HG03064 (cell line): Measurements from ENCODE around the gene SLC2A5.
"Not testable (repeated sequence)": the region's sequence is repeated elsewhere in the genome, so short reads cannot be mapped to it uniquely, and the experiment has no call there.

Experiments used
- ATAC-seq: cut with Tn5 transposase; IDR thresholded peaks from one replicate; pipeline ENCODE4 v1.9.1; 2021; ENCODE audit warnings: low read depth; ENCODE audit not compliant: unreplicated experiment

SLC2A5 gene

DNA sequence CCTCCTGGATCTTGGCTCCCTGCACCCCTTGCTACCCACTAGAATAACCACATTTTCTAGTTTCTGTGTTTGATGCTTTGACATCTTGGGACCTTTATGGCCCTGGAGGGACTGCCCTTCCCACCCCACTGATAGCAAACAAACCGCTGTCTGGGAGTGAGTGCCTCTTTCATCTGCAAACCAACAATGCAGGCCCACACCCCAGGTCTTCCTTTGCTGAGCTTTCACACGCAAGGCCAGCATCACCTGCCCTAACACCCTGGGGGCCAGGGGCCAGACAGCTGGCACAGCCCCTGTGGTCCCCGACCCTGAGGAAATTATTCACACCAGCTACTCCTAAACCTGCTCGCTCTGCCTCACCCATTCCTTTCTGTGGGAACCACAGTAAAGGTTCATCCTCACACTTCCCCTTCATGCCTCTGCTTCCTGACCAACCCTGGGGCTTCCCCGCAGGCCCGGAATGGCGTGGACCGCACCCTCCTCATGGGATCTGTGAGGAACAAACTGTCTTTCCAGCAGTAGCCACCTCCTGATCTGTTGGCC lies 58.6 kb downstream of the SLC2A5 start:
- no peak for ATAC-seq

DNA sequence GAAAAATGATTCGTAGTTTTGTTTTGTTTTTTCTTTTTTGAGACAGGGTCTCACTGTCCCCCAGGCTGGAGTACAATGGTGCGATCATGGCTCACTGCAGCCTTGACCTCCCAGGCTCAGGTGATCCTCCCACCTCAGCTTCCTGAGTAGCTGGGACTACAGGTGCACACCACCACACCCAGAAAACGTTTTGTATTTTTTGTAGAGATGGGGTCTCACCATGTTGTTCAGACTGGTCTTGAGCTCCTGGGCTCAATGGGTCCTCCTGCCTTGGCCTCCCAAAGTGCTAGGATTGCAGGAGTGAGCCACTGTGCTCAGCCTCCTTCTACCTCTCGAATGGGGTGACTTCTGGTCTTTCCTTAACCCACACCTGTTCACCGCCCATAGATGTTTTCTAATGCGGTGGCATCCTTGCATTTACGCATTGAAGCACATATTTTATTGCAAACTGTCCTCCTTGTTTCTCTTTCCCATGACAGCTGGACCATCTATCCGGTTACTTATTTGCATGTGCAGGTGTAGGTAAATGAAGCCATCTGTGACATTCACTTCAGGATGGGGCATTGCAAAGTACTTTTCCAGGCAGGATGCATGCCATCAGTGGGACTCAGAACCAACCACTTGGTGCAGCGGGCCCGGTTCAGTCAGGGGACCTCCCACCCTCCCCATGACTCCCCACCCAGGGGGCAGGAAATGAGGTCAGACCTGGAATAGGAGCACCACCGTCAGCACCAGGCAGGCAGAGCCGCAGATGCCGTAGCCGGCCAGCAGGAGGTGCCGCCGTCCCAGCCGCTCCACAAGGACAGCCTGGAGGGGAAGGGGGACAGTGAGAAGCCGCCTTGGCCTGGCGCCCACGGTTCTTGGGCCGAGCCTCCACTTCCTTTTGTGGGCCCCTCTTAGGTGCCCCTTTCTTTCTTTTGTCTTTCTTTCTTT lies 59.7 kb downstream of the SLC2A5 start:
- no peak for ATAC-seq

DNA sequence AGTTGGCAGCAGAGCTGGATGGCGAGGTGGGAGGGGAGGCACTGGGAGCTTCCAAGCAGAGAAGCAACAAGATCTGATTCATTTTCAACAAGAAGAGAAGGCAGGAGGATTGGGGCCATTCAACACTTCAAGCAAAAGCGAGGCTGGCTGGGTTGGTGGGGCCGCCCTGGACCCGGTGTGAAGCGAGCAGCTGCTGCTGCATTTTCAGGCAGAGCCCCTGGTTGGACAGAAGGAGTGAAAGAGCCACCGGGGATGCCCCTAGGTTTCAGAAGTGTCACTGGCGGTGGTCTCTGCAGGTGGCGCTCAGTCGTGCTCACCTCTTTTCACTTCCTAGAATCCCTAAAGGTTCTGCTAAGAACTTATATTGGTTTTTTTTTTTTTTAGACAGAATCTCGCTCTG lies 61.2 kb downstream of the SLC2A5 start:
- no peak for ATAC-seq

DNA sequence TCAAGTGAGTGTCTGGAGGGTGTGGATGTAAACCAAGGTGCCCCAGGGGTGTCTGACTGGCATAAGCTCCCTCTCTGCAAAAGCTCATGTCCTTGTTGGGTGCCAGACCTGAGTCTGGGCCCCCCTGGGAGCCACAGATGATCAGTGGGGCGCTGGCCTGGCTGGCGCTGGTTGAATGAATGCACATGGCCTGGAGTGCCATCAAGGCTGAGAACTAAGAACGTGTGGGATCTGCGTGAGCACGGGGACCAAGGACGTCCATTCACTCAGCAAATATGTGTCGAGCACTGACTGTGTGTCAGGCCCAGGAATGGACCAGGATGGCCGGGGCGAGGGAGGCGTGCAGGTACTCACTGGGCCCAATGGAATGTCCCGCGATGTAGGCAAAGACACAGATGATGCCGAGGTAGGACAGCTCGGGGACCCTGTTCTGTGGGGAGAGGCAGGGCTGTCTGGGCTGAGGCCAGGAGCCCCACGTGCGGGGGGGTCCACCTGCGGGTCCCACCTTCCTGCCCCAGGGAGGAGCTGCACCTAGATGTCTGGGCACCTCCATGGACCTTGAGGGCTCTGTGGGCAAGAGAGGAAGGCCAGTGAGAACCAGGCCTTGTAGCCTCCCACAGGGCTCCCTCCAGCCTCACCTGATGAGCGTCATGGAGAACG lies 62.3 kb downstream of the SLC2A5 start:
- ATAC-seq, result no peak

DNA sequence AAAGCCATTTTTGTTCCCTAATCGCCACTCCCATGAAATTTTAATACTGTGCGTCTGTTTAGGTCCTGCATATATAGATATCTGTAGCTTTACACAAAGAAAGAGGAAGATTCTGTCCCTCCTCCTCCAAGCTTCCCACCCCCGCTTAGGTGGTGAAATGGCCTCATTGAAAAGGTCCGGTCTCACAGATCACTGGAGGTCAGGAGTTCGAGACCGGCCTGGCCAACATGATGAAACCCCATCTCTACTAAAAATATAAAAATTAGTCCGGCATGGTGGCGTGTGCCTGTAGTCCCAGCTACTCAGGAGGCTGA lies 64.1 kb downstream of the SLC2A5 start:
- ATAC-seq, result no peak

DNA sequence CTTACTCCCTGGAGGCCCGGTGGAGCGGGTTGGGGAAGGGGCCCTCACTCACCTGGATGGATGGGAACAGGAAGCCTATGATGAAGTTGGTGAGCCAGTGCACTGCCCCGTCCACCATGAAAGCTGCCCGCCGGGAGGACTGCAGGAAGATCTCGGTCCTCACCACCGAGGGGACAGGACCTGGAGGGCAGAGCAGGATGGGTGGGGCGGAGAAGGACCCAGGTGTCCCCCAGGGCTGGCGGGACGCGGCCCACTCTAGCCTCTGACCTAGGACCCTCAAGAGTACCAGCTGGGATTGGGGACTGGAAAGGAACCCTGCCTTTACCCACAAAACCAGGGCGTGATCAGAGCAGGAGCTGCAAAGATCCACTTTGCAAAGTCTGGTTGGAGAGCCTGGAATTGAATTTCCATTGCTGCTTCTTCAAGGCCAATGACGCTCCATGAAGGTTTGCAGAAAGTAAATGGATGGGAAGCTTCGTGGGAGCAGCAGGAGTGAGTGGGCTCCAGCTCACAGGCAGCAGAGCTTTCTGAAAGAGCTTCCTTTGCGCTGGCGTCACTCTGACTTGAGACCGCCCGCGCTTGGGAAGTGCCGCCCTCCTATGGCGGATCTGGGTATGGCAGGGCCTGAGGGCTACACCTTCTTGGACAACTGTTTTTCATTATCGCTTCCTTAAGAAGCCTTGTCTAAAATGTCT lies 64.6 kb downstream of the SLC2A5 start:
- ATAC-seq, result no peak

DNA sequence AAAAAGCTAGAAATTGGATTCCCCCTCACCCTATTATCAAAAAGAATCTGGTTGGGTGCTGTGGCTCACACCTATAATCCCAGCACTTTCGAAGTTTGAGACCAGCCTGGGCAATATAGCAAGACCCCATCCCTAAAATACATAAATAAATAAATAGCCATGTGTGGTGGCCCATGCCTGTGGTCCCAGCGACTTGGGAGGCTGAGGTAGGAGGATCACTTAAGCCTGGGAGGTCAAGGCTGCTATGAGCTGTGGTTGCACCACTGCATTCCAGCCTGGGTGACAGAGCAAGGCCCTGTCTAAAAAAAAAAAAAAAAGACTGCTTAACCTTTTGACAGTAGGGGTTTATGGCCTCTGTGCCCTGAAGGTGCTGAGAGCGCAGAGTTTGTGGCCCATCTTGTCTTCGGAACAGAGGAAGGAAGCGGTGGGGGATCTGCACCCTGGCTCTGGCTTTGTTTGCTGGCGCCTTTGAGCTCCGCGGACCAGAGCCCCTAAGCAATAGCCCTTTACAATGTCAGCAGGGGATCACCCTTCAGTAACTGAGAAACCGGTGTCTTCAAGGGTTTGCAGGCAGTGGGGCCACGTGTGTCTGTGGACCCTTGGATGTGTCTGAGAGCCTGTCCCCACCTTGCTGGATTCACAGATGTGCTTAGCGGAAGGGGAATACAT lies 65.3 kb downstream of the SLC2A5 start:
- no peak for ATAC-seq

DNA sequence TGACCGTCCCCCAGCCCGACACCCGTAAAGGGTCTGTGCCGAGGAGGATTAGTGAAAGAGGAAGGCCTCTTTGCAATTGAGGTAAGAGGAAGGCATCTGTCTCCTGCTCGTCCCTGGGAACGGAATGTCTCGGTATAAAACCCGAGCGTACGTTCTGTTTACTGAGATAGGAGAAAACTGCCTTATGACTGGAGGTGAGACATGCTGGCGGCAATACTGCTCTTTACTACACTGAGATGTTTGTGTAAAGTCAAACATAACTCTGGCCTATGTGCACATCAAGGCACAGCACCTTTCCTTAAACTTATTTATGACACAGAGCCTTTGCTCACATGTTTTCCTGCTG lies 67.2 kb downstream of the SLC2A5 start:
- not testable (repeated sequence) for ATAC-seq

DNA sequence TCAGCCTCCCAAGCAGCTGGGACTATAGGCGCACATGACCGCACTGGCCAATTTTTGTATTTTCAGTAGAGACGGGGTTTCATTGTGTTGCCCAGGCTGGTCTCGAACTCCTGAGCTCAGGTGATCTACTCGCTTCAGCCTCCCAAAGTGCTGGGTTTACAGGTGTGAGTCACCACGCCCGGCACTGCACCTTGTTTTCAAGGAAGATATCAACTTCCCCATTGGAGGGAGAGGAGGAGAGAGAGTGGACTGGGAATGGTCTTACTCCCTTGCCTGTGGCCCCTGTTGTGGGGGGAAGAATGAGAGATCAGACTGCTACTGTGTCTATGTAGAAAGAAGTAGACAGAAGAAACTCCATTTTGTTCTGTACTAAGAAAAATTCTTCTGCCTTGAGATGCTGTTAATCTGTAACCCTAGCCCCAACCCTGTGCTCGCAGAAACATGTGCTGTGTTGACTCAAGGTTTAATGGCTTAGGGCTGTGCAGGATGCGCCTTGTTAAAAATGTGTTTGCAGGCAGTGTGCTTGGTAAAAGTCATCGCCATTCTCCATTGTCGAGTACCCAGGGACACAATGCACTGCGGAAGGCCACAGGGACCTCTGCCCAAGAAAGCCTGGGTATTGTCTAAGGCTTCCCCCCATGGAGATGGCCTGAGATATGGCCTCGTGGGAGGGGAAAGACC lies 67.8 kb downstream of the SLC2A5 start:
- ATAC-seq, result not testable (repeated sequence)

DNA sequence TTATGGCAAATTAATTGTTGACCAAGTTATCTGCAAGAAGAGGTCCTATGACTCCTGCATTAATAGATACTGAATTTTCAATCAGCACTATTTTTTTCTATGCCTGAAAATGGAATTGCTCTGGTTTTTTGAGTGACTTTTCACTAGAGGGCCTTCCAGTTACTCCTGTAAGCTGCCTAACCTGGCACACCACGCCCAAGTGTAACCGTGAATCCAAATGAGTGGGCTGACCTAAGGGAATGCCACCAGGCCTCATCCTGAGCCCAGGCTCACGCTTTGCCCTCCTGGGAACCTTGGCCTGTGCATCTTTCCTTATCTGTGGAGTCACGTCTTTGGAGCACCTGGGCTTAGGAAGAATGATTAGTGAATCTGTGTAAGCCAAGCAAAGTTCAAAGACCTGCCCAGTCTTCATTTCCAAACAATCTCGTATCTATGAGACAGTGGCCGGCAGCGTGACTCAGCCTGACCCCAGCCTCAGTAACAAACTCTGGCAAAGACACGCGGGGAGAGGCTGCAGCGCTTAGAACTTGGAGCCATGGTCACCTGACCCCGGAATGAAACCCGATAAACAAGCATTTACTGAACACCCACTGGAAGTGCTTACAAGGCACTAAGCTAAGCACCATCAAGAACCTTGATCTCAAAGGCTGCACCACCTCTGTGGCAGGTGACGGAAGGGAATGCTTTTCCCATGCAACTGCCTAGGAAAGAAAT lies 75.3 kb downstream of the SLC2A5 start:
- not testable (repeated sequence) for ATAC-seq

DNA sequence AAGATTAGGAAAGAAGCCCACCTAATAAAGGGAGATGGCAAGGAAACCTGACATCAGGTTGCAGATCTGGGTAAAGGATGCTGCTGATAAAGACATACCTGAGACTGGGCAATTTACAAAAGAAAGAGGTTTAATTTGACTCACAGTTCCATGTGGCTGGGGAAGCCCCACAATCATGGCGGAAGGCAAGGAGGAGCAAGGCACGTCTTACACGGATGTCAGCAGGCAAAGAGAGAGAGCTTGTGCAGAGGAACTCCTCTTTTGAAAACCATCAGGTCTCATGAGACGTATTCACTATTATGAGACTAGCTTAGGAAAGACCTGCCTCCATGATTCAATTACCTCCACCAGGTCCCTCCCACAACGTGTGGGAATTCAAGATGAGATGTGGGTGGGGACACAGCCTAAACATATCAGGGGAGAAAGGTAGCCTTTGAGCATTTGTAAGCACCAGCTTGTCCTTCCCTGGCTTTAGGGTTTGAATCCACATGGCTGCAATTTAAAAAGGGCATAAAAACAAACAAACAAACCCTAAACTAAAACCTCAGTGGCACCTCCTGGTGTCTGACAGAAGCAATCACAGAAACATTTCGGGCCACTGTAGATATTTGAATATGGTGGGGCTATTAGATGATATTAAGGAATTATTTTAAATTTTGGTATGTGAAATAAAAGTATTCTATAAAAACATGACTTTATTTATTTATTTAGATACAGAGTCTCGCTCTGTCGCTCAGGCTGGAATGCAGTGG lies 76.3 kb downstream of the SLC2A5 start:
- no peak for ATAC-seq

DNA sequence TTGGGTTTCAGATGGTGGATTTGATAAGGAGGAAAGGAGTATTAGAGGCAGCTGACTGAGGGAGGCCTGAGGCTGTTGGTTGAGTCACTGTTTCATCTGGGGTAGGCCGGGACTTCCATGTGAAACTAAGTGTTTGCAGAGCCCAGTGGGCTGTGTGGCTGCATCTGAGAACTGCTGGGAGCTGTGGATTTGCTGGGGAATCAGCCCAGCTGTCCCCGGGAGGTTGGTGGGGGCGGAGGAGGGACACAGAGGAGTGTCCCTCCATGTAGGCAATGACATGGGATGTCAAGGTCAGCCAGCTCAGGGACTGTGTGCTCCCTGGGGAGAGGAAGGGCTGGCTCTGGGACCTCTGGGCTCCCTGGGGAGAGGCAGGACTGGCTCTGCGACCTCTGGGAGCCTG lies 79.6 kb downstream of the SLC2A5 start:
- ATAC-seq, result no peak

DNA sequence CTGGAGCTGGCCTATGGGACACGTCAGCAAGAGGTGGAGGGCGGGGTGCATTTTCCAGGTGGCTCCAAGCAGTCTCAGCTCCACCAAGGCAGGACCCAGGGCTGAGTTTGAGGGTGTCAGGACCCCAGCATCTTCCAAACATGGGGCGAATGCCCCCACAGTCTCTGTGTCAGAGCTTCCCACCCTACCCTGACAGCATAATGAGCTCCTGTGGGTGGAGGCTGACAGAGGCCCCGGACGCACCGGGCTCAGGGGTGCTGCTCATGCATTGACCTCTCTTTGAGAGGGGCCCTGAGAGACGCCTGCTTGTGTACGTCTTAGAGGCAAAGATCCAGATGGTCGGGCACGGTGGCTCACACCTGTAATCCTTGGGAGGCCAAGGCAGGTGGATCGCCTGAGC lies 80.4 kb downstream of the SLC2A5 start:
- no peak for ATAC-seq

DNA sequence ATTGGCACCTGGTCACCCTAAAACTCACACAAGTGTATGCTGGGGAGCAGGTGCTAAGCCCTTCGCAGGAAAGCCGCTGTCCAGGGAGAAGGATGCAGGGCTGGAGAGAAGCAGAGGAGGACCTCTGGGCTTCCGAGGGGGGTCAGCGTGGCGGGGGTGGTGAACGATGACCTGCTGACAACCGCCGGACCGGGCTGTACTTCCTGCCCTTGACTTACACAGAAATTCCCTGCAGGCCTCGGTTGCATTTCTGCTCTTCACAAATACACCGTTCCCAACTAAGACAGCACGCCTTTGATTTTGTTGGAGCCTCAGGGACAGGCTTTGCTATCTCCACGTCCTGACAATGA lies 80.8 kb downstream of the SLC2A5 start:
- no peak for ATAC-seq

DNA sequence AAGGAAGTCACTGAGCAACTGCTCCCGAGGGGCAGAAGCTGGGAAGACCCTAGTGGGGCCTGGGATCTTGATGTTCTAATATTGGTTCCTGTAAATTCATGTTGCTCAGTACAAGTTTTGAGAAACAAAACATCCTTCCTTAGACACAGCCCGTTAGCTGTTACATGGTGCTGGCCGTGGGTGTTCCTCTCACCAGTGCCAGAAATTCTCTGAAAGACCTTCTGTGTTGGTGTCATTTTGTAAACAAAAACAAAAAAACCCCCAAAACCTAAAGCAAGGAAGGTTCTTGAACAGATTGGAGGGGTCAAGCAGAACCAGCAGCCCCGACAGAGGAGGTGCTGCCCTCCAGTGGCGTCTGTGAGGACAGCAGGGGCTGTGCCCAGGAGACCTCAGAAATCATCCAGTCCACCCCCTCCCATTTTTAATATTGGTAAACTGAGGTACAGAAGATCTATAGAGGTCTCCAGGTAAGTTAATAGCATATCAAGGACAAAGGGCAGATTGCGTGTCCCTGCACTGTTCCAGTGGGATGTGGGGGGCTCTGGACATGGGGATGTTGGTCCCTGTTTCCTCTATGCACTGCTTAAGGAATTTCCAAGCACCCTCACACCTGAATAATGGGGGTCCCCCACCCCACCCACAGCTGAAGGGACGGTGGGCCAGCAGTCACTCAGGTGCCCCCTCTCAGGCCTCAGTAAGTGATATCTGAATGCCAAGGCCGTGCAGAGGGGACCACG lies 81.4 kb downstream of the SLC2A5 start:
- ATAC-seq, result no peak

DNA sequence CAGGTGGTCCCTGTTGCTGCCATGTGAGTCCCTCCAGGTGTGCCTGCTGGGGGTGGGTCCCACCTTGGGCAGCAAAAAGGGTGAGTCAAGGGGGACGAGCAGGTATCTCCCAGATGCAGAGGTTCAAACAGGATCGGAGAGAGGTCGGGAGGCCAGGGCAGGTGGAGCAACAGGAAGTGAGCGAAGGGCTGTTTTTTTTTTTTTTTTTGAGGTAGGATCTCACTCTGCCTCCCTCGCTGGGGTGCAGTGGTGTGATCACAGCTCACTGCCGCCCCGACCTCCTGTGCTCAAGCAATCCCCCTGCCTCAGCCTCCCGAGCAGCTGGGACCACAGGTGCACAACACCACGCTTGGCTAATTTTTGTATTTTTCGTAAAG lies 82.6 kb downstream of the SLC2A5 start:
- ATAC-seq, result no peak

DNA sequence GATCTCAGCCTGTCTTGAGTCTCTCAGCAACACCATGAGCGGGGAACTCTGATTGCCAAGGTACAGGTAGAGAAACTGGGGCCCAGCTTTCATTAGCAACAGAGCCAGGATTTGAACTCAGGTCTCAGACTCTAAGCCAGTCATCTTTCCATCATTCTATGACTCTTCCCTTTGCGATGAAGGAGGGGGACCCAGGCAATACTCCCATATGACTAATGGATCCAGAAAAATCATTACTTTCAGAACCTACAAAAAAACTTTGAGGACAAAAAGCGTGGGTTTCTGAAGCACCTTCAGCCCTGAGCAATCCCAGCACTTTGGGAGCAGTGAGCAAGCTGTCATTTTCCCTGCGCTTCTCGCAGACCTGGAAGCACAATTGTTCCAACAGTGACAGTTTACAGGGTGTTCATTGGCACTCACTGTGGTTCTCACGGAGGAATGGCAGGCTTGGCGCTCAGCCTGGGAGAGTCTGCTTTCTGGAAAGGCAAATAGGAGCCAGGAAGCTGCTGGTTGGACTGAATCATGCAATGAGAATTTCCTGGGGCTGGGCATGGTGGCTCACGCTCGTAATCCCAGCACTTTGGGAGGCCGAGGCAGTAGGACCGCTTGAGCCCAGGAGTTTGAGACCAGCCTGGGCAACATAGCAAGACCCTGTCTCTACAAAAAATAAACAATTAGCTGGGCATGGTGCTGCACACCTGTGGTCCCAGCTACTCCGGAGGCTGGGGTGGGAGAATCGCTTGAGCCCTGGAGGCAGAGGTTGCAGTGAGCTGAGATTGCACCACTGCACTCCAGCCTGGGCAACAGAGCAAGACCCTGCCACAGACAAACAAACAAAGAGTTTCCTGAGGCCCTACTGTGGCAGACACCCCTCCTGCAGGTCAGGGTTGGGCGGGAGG lies 83.3 kb downstream of the SLC2A5 start:
- no peak for ATAC-seq
